HG03460 (cell line): ENCODE results near the gene DNM3.

ENCODE experiments used
- ATAC-seq: cut with Tn5 transposase; IDR thresholded peaks from one replicate; pipeline ENCODE4 v1.9.1; 2021; ENCODE audit not compliant: unreplicated experiment

The DNM3 gene

GRCh38 chr1:172212124-172212523 lies 370.8 kb downstream of the DNM3 start:
- no peak for ATAC-seq

GRCh38 chr1:172215006-172215405 lies 373.7 kb downstream of the DNM3 start:
- no peak for ATAC-seq

GRCh38 chr1:172219966-172220365 lies 378.7 kb downstream of the DNM3 start:
- no peak for ATAC-seq

- ATAC-seq: no peak
Measured at GRCh38 chr1:172220376-172220775, 379.1 kb downstream of the DNM3 start.

GRCh38 chr1:172221436-172221835 lies 380.1 kb downstream of the DNM3 start:
- ATAC-seq: no peak

- ATAC-seq: no peak
Measured at GRCh38 chr1:172224871-172225270, 383.6 kb downstream of the DNM3 start.

GRCh38 chr1:172229942-172230341 lies 388.6 kb downstream of the DNM3 start:
- no peak for ATAC-seq

- no peak for ATAC-seq
Measured at GRCh38 chr1:172230526-172230925, 389.2 kb downstream of the DNM3 start.

- no peak for ATAC-seq
Measured at GRCh38 chr1:172236958-172237357, 395.7 kb downstream of the DNM3 start.

- no peak for ATAC-seq
Measured at GRCh38 chr1:172238158-172238557, 396.9 kb downstream of the DNM3 start.

- ATAC-seq: no peak
Measured at GRCh38 chr1:172238965-172239364, 397.7 kb downstream of the DNM3 start.

GRCh38 chr1:172239901-172240300 lies 398.6 kb downstream of the DNM3 start:
- no peak for ATAC-seq

GRCh38 chr1:172241540-172241939 lies 400.2 kb downstream of the DNM3 start:
- no peak for ATAC-seq

- no peak for ATAC-seq
Measured at GRCh38 chr1:172244865-172245264, 403.6 kb downstream of the DNM3 start.

GRCh38 chr1:172245788-172246187 lies 404.5 kb downstream of the DNM3 start:
- no peak for ATAC-seq

GRCh38 chr1:172246521-172247390 lies 405.5 kb downstream of the DNM3 start:
- ATAC-seq: no peak

- ATAC-seq: no peak
Measured at GRCh38 chr1:172251486-172251885, 410.2 kb downstream of the DNM3 start.

GRCh38 chr1:172252321-172252720 lies 411.0 kb downstream of the DNM3 start:
- ATAC-seq: no peak

- ATAC-seq: no peak
Measured at GRCh38 chr1:172252958-172253357, 411.7 kb downstream of the DNM3 start.

- ATAC-seq: no peak
Measured at GRCh38 chr1:172254521-172255222, 413.4 kb downstream of the DNM3 start.

- ATAC-seq: no peak
Measured at GRCh38 chr1:172255223-172255560, 413.9 kb downstream of the DNM3 start.

GRCh38 chr1:172265905-172266304 lies 424.6 kb downstream of the DNM3 start:
- ATAC-seq: no peak
